GM18907 (cell line): ENCODE data around the gene ADORA1.

ENCODE experiments used
- ATAC-seq: cut with Tn5 transposase; IDR thresholded peaks from one replicate; pipeline ENCODE4 v1.9.1; 2021; ENCODE audit warnings: mild to moderate bottlenecking, moderate library complexity; ENCODE audit not compliant: unreplicated experiment

Gene ADORA1

GRCh38 chr1:203127666-203128430 lies at the start of gene ADORA1:
Gene ADORA1, plus strand, starts transcription at chr1:203127726. Its CDS starts 1,116 bp downstream, at chr1:203128842.
- ATAC-seq, result no peak

GRCh38 chr1:203077956-203078355 lies 49.6 kb upstream of the ADORA1 start:
- ATAC-seq, result no peak

GRCh38 chr1:203078478-203078877 lies 49.0 kb upstream of the ADORA1 start:
- no peak for ATAC-seq

GRCh38 chr1:203080456-203080855 lies 47.1 kb upstream of the ADORA1 start:
- no peak for ATAC-seq

- no peak for ATAC-seq
These were observed 45.9 kb upstream of the ADORA1 start for GRCh38 chr1:203081465-203082230.

- no peak for ATAC-seq
These were observed 45.4 kb upstream of the ADORA1 start for GRCh38 chr1:203082231-203082505.

GRCh38 chr1:203082571-203083462 lies 44.7 kb upstream of the ADORA1 start:
- ATAC-seq, result no peak

- ATAC-seq, result no peak
These were observed 44.0 kb upstream of the ADORA1 start for GRCh38 chr1:203083463-203083921.

- no peak for ATAC-seq
These were observed 42.7 kb upstream of the ADORA1 start for GRCh38 chr1:203084588-203085527.

GRCh38 chr1:203085528-203086406 lies 41.8 kb upstream of the ADORA1 start, which contains the start of gene MYOG:
Gene MYOG, minus strand, starts transcription at chr1:203086012. Its CDS starts 51 bp downstream, at chr1:203085961.
- no peak for ATAC-seq

GRCh38 chr1:203086992-203087763 lies 40.3 kb upstream of the ADORA1 start:
- ATAC-seq, result no peak

GRCh38 chr1:203088441-203088840 lies 39.1 kb upstream of the ADORA1 start:
- ATAC-seq, result no peak

GRCh38 chr1:203089001-203089650 lies 38.4 kb upstream of the ADORA1 start:
- no peak for ATAC-seq

- ATAC-seq, result no peak
These were observed 37.9 kb upstream of the ADORA1 start for GRCh38 chr1:203089651-203090045.

- no peak for ATAC-seq
These were observed 36.9 kb upstream of the ADORA1 start for GRCh38 chr1:203090421-203091198.

GRCh38 chr1:203091199-203091477 lies 36.4 kb upstream of the ADORA1 start:
- ATAC-seq, result no peak

GRCh38 chr1:203091761-203092330 lies 35.7 kb upstream of the ADORA1 start:
- no peak for ATAC-seq
